SK-N-SH (cell line): ENCODE data around the gene NOLC1.
"Not testable (repeated sequence)": the region's sequence is repeated elsewhere in the genome, so short reads cannot be mapped to it uniquely, and the experiment has no call there.

Source experiments
- CHD2 ChIP-seq: fragments of 150-350 bp; IDR thresholded peaks from 2 replicates; pipeline ENCODE4 v1.6.1; 2018; ENCODE audit warnings: low read length; ENCODE audit not compliant: partially characterized antibody
- CTCF ChIP-seq: fragments of 200-600 bp; sonication (generic); IDR thresholded peaks from 2 replicates; pipeline ENCODE4 v1.6.1; 2017; ENCODE audit warnings: antibody characterized with exemption, mild to moderate bottlenecking, moderate library complexity
- SIN3A ChIP-seq: IDR thresholded peaks from 2 replicates; pipeline ENCODE4 v1.6.1; 2012; ENCODE audit warnings: low read depth, mild to moderate bottlenecking, low read length, moderate library complexity, borderline replicate concordance
- SMC3 ChIP-seq: IDR thresholded peaks from 2 replicates; pipeline ENCODE4 v1.6.1; 2012; ENCODE audit warnings: low read depth, low read length, improper control_type of control experiment
- TF ChIP-seq, protein P1 (sequence below): IDR thresholded peaks from 2 replicates; pipeline ENCODE4 v1.4.0; 2012; ENCODE audit warnings: low read depth

- not testable (repeated sequence) for TF ChIP-seq CHD2, CTCF, SMC3, SIN3A
- TF ChIP-seq, protein P1, sequence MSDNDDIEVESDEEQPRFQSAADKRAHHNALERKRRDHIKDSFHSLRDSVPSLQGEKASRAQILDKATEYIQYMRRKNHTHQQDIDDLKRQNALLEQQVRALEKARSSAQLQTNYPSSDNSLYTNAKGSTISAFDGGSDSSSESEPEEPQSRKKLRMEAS = not testable (repeated sequence)
These were observed 37.0 kb downstream of the NOLC1 start for GRCh38 chr10:102188941-102189898.
